Effector CD8-positive, alpha-beta T cell (primary cell): ENCODE measurements around the gene MRPL27.

ENCODE experiments used
- DNase-seq: peaks from one replicate; lab custom pipeline; 2025; lab: John Stamatoyannopoulos, UW

The MRPL27 gene

GRCh38 chr17:50360486-50361115 lies 12.4 kb downstream of the MRPL27 start:
- no peak for DNase-seq

DNA sequence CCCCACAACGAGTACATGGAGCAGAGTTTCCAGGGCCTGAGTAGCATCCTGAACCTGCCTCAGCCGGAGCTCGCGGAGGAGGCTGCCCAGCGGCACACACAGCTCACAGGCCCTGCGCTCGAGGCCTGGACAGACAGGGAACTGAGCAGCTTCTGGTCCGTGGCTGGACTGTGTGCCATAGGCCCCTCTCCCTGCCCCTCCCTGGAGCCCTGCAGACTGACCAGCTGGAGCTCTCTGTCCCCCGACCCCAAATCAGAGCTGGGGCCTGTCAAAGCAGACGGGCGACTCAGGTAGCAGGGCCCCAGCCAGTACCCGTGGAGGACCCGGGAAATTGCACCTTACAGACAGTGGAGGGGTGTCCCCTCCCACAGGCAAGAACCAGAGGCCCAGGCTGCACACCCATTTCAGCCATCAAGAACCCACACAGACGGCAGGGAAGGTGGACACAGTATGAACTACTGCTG lies 13.0 kb downstream of the MRPL27 start:
- DNase-seq = no peak

GRCh38 chr17:50359005-50359699 lies 13.8 kb downstream of the MRPL27 start:
- DNase-seq = no peak

DNA sequence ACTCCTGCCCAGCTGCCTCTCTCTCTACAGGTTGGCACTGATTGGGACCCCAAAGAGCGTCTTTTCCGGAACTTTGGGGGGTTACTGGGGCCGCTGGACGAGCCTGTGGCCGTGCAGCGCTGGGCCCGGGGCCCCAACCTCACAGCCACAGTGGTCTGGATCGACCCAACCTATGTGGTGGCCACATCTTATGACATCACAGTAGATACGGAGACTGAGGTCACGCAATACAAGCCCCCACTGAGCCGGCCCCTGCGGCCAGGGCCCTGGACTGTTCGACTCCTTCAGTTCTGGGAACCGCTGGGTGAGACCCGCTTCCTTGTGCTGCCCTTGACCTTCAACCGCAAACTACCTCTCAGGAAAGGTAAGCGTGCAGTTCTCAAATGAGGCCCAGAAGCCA lies 14.8 kb downstream of the MRPL27 start:
- DNase-seq = no peak

- no peak for DNase-seq
Observed at GRCh38 chr17:50356892-50357510, 16.0 kb downstream of the MRPL27 start.

DNA sequence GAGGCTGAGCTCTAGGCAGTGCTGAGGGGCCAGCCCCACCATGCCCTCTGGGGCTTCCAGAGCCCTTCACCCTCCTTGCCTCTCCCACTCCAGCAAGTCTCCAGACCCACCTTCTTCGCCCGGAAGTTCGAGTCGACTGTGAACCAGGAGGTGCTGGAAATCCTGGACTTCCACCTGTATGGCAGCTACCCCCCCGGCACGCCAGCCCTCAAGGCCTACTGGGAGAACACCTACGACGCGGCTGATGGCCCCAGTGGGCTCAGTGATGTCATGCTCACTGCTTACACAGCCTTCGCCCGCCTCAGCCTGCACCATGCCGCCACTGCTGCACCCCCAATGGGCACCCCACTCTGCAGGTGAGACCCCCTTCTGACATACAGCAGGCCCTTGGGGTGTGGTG lies 16.6 kb downstream of the MRPL27 start:
- DNase-seq = no peak

DNA sequence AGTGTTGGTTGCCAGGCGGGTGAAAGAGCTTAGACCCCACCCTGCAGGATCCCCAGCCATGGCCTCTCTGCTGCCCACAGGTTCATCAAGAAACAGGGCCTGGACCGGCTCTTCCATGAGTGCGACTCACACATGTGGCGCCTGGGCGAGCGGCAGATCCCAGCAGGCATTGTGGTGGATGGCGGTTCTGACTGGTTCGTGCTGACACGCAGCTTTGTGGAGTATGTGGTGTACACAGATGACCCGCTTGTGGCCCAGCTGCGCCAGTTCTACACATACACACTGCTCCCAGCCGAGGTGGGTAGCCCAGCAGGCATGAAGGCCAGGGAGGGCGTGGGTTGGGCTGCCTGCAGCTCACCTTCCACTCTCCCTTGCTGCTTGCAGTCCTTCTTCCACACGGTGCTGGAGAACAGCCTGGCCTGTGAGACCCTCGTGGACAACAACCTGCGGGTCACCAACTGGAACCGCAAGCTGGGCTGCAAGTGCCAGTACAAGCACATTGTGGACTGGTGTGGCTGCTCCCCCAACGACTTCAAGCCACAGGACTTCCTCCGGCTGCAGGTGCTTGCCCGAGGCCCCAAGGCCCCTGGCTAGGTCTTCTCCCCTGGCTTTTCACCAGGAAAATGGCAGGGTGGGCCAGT lies 17.2 kb downstream of the MRPL27 start:
- no peak for DNase-seq

DNA sequence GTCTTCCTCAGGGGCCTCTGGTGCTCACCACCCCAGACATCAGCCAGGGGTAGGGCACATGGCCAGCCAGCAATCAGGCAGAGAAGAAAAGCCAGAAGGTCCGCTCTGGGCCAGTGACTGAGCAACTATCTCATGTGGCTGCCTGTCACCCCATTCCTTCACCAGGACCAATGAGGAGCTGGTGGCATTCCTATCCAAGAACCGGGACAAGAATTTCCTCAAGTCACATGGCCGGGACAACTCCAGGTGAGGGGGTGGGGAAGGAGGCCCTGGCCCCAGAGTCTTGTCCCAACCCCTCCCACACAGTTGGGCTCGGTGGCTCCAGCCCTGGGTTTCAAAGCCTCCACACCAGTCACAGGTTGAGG lies 17.7 kb downstream of the MRPL27 start:
- no peak for DNase-seq

DNA sequence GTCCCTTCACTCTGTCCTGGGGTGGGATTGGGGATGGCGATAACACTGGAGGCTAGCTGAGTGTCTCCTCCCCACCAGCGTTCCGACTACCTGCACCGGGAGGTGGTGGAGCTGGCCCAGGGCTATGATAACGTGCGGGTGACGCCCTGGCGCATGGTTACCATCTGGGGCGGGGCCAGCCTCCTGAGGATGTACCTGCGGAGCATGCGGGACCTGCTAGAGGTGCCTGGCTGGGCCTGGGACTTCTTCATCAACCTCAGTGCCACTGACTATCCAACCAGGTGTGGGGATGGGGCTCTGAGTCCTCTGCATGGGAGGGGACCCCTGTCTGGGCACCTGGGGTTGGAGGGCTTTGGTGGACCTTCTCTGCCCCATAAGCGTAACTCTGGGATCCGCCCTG lies 18.2 kb downstream of the MRPL27 start:
- no peak for DNase-seq

GRCh38 chr17:50354198-50354597 lies 18.8 kb downstream of the MRPL27 start:
- no peak for DNase-seq

DNA sequence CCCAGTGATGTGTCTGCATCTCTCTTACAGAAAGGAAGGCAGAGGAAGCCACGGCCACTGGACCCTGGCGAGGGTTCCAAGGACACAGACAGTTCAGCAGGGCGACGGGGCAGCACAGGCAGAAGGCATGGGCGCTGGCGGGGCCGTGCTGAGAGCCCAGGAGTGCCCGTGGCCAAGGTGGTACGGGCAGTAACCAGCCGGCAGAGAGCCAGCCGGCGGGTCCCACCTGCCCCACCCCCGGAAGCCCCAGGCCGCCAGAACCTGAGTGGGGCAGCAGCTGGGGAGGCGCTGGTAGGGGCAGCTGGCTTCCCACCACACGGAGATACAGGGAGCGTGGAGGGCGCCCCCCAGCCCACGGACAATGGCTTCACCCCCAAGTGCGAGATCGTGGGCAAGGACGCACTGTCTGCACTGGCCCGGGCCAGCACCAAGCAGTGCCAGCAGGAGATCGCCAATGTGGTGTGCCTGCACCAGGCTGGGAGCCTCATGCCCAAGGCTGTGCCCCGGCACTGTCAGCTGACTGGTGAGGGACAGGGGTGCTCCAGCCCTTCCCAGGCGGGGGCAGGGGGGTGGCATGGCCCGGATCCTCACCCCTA lies 19.3 kb downstream of the MRPL27 start:
- no peak for DNase-seq

- DNase-seq = no peak
Observed at GRCh38 chr17:50352693-50353599, 20.0 kb downstream of the MRPL27 start.

GRCh38 chr17:50352072-50352692 lies 20.8 kb downstream of the MRPL27 start:
- DNase-seq = no peak

DNA sequence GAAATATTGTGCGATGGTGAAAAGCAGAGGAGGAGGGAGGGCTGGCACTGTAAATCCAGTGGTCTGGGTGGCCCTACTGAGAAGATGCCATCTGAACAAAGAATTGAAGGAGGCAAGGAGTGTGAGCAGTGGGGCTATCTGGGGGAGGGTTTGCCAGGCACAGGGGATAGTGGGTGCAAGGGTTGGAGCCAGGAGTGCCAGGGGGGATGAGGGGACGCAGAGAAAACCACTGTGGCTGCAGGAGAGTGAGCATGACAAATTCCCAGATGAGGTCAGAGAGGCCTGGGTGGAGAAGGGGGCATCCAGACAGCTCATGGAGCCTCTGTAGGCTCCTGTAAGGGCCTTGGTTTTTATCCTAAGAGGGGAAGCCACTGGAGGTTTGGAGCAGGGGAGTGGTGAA lies 22.3 kb downstream of the MRPL27 start:
- no peak for DNase-seq

GRCh38 chr17:50349243-50349600 lies 23.8 kb downstream of the MRPL27 start:
- DNase-seq = no peak

GRCh38 chr17:50348522-50349242 lies 24.3 kb downstream of the MRPL27 start:
- DNase-seq = no peak

GRCh38 chr17:50347894-50348291 lies 25.1 kb downstream of the MRPL27 start:
- no peak for DNase-seq

DNA sequence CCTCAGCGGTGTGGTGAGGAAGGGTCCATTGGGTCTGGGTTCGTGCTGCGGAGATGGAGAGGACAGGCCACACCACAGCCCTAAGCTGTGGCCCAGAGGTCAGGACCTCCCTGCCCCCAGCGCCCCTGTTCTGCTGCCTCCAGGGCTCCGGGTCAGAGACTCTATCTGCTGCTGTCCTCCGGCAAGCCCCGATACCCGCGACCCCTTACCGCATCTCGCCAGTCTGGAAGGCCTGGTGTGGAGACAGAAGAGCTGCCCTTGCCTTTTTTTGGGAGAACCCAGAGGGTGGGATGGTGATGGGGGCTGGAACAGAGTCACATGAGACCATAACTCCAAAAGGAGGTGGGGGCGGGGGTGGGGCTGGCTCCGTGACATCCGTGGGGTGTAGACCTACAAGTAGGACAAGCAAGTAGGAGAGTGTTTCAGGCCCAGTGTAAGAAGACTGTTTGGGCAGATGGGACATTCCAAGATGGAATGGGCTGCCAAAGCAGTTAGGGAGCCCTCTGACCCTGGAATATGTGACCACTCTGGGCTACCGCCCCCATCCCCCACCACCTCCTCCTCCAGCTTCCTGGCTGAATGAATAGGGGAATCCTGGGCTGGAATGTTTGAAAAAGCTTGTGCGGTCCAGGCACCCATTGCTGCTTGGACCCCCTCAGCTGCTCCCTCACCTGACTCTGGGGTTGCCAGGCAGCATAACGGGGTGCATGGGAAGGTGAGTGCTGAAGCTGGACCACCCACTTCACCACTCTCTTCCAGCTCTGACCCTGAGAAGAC lies 25.7 kb downstream of the MRPL27 start:
- no peak for DNase-seq

DNA sequence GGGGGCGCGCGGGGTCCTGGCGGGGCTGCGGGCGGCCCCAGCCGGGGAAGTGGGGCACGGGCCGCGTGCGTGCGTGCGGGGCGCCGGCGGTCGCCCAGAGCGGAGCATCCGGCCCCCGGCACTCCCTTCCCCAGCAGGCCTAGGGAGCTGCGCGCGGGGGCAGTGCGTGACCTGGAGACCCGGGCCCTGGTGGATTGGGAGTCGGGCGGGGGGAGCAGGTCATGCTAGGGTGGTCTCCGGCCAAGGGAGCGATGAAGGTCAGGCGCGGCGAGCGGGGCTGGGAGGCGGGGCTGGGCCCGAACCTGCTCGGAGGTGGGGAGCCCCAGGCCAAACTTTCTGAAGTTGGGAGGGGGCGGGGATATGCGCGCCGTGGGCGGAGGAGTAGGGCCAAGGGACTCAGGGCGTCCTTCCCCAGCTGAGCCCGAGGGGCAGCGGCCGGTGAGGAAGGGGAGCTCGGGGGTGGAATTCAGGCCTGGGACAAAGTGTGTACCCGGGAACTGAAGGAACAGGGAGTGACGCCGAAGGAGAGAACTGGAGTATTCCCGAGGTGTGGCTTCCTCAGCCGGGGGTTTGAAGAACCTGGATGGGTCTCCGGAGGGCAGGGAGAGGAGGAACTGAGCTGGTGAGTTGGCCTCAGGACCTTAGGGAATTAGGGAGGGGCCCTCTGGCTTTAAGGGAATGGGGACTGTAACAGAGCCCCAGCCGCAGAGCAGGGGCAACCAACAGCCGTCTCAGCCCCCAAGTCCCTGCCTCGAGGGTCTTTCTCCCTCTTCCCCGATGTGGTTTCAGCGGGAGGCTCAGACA lies 26.5 kb downstream of the MRPL27 start:
- DNase-seq = peak; percentile 43
